Glutamatergic neuron (in vitro differentiated cells): ENCODE data around the gene KCTD5. TPM values are rescaled to one million over a fixed set of nuclear protein-coding genes. Genes with fewer than 3 reads are reported as not detected.

ENCODE experiments used
- DNase-seq: peaks from one replicate; pipeline ENCODE4 v3.0.0; 2022
- H3K27ac Mint-ChIP-seq: one replicate; pipeline ENCODE4 v1.8.0; 2020; ENCODE audit warnings: mild to moderate bottlenecking, mixed read lengths, inconsistent platforms; ENCODE audit not compliant: unreplicated experiment
- H3K27me3 Mint-ChIP-seq: one replicate; pipeline ENCODE4 v1.8.0; 2020; ENCODE audit warnings: mild to moderate bottlenecking, moderate library complexity, mixed read lengths, inconsistent platforms; ENCODE audit not compliant: unreplicated experiment
- H3K36me3 Mint-ChIP-seq: one replicate; pipeline ENCODE4 v1.8.0; 2020; ENCODE audit warnings: mild to moderate bottlenecking, mixed read lengths, inconsistent platforms; ENCODE audit not compliant: unreplicated experiment
- H3K4me1 Mint-ChIP-seq: one replicate; pipeline ENCODE4 v1.8.0; 2020; ENCODE audit warnings: mild to moderate bottlenecking, low read depth, mixed read lengths, inconsistent platforms; ENCODE audit not compliant: unreplicated experiment
- H3K4me3 Mint-ChIP-seq: one replicate; pipeline ENCODE4 v1.8.0; 2020; ENCODE audit warnings: mild to moderate bottlenecking, mixed read lengths, inconsistent platforms; ENCODE audit not compliant: unreplicated experiment
- H3K9me3 Mint-ChIP-seq: one replicate; pipeline ENCODE4 v1.8.0; 2020; ENCODE audit warnings: mild to moderate bottlenecking, moderate library complexity, mixed read lengths, inconsistent platforms; ENCODE audit not compliant: unreplicated experiment
- CTCF ChIP-seq: fragments of 200-600 bp; sonication (generic); IDR thresholded peaks from one replicate; pipeline ENCODE4 v1.5.0; 2021; ENCODE audit not compliant: partially characterized antibody, unreplicated experiment
- total RNA-seq: library from RNA; stranded (reverse); fragmentation: NEBNext Ultra II Directional; extraction: Animal tissue kit (Norgen Biotek cat#: 25700); gene quantifications from one replicate; pipeline ENCODE4 v1.2.1, GENCODE V29; 2021; ENCODE audit not compliant: unreplicated experiment

KCTD5 gene
- total RNA-seq, 1 donor from 2014 or later = 41.2 TPM

GRCh38 chr16:2737895-2738418, 55.6 kb downstream of the KCTD5 start:
- no peak for TF ChIP-seq CTCF
- DNase-seq = no peak
- Mint-ChIP-seq H3K4me1 (peaks cover 4% of the 10 kb centered on the region), H3K27ac (no peak overlapping the region), H3K27me3 (no peaks in the 10 kb centered on the region), H3K9me3 (peaks cover 2% of the 10 kb centered on the region), H3K4me3 (no peak overlapping the region), H3K36me3 (no peaks in the 10 kb centered on the region)

- Mint-ChIP-seq H3K9me3 (peaks cover 2% of the 10 kb centered on the region), H3K4me1 (peaks cover 4% of the 10 kb centered on the region), H3K4me3 (no peak overlapping the region), H3K36me3 (no peaks in the 10 kb centered on the region), H3K27ac (no peak overlapping the region), H3K27me3 (no peaks in the 10 kb centered on the region)
- TF ChIP-seq CTCF = no peak
- no peak for DNase-seq
These were observed 56.3 kb downstream of the KCTD5 start for GRCh38 chr16:2738615-2739014.

GRCh38 chr16:2739625-2740430, 57.5 kb downstream of the KCTD5 start:
- no peak overlapping the region for H3K27ac Mint-ChIP-seq
- H3K4me1 Mint-ChIP-seq = peaks cover 4% of the 10 kb centered on the region
- no peak overlapping the region for H3K4me3 Mint-ChIP-seq
- TF ChIP-seq CTCF = no peak
- H3K27me3 Mint-ChIP-seq = no peaks in the 10 kb centered on the region
- DNase-seq = no peak
- H3K9me3 Mint-ChIP-seq = peaks cover 2% of the 10 kb centered on the region
- no peaks in the 10 kb centered on the region for H3K36me3 Mint-ChIP-seq

- Mint-ChIP-seq H3K4me1 (peaks cover 4% of the 10 kb centered on the region), H3K4me3 (no peak overlapping the region), H3K27ac (no peak overlapping the region), H3K36me3 (no peaks in the 10 kb centered on the region), H3K27me3 (no peaks in the 10 kb centered on the region), H3K9me3 (peaks cover 2% of the 10 kb centered on the region)
- TF ChIP-seq CTCF = no peak
- no peak for DNase-seq
These were observed 58.2 kb downstream of the KCTD5 start for GRCh38 chr16:2740476-2740875.

GRCh38 chr16:2741168-2741567, 58.8 kb downstream of the KCTD5 start:
- Mint-ChIP-seq H3K4me3 (no peak overlapping the region), H3K9me3 (peaks cover 2% of the 10 kb centered on the region), H3K27me3 (no peaks in the 10 kb centered on the region), H3K36me3 (no peaks in the 10 kb centered on the region), H3K27ac (no peak overlapping the region), H3K4me1 (peaks cover 4% of the 10 kb centered on the region)
- no peak for TF ChIP-seq CTCF
- no peak for DNase-seq
